Neuronal stem cell (in vitro differentiated cells): ENCODE data around the gene CDC37L1.

ENCODE experiments used
- DNase-seq: peaks from one replicate; pipeline ENCODE4 v3.0.0-alpha.2; 2013; ENCODE audit warnings: low spot score
- H2AFZ ChIP-seq: one replicate; pipeline ENCODE4 v1.6.1; 2013; ENCODE audit warnings: mild to moderate bottlenecking, low read length, inconsistent platforms
- H2AK5ac ChIP-seq: 2 replicates; pipeline ENCODE4 v1.6.1; 2013; ENCODE audit warnings: low read depth, mild to moderate bottlenecking, inconsistent platforms, low read length, moderate library complexity, mixed read lengths
- H2BK120ac ChIP-seq: 2 replicates; pipeline ENCODE4 v1.6.1; 2013; ENCODE audit warnings: low read depth, mild to moderate bottlenecking, inconsistent platforms, low read length, moderate library complexity, mixed read lengths
- H2BK12ac ChIP-seq: one replicate; pipeline ENCODE4 v1.6.1; 2013; ENCODE audit warnings: low read length, inconsistent platforms
- H2BK15ac ChIP-seq: 2 replicates; pipeline ENCODE4 v1.6.1; 2013; ENCODE audit warnings: mild to moderate bottlenecking, low read length, inconsistent platforms, mixed read lengths
- H2BK5ac ChIP-seq: one replicate; pipeline ENCODE4 v1.6.1; 2013; ENCODE audit warnings: inconsistent platforms, mild to moderate bottlenecking, low read length, moderate library complexity
- H3K14ac ChIP-seq: one replicate; pipeline ENCODE4 v1.6.1; 2013; ENCODE audit warnings: low read length, inconsistent platforms
- H3K18ac ChIP-seq: 2 replicates; pipeline ENCODE4 v1.6.1; 2013; ENCODE audit warnings: low read length, inconsistent platforms
- H3K23ac ChIP-seq: 2 replicates; pipeline ENCODE4 v1.6.1; 2013; ENCODE audit warnings: low read depth, mild to moderate bottlenecking, mixed read lengths, low read length, inconsistent platforms; ENCODE audit not compliant: poor library complexity
- H3K27ac ChIP-seq: replicated peaks from 3 replicates; pipeline ENCODE4 v1.5.1; 2013; ENCODE audit warnings: low read length, inconsistent platforms
- H3K27me3 ChIP-seq, 3 experiments: 2 replicates each; pipeline ENCODE4 v1.6.1; 2013; ENCODE audit warnings: low read length in 3 of 3, mild to moderate bottlenecking in 2 of 3, inconsistent platforms in 1 of 3, low read depth in 1 of 3, mixed read lengths in 1 of 3, moderate library complexity in 1 of 3; ENCODE audit not compliant: control insufficient read depth in 3 of 3, insufficient read depth in 3 of 3
- H3K36me3 ChIP-seq, 2 donors: replicated peaks in 1 of 2; 2 replicates each; pipeline ENCODE4 v1.6.1; 2013; ENCODE audit warnings: low read length in 2 of 2; ENCODE audit not compliant: control insufficient read depth in 2 of 2, insufficient read depth in 2 of 2
- H3K4ac ChIP-seq: 2 replicates; pipeline ENCODE4 v1.6.1; 2013; ENCODE audit warnings: inconsistent platforms, mild to moderate bottlenecking, low read length, moderate library complexity
- H3K4me1 ChIP-seq, 2 donors: 1 replicate in 1 of 2; 2 replicates in 1 of 2; pipeline ENCODE4 v1.6.1; 2013; ENCODE audit warnings: low read length in 2 of 2, low read depth in 1 of 2; ENCODE audit not compliant: control insufficient read depth in 2 of 2, insufficient read depth in 1 of 2
- H3K4me2 ChIP-seq: one replicate; pipeline ENCODE4 v1.6.1; 2013; ENCODE audit warnings: mild to moderate bottlenecking, low read length, inconsistent platforms; ENCODE audit not compliant: insufficient read depth, poor library complexity, severe bottlenecking
- H3K4me3 ChIP-seq, 2 donors: 2 replicates each; pipeline ENCODE4 v1.5.1; 2013; ENCODE audit warnings: low read length in 2 of 2, mild to moderate bottlenecking in 2 of 2, inconsistent platforms in 1 of 2, moderate library complexity in 1 of 2
- H3K79me1 ChIP-seq: one replicate; pipeline ENCODE4 v1.6.1; 2013; ENCODE audit warnings: low read depth, mild to moderate bottlenecking, inconsistent platforms, low read length, moderate library complexity
- H3K9ac ChIP-seq: one replicate; pipeline ENCODE4 v1.6.1; 2013; ENCODE audit warnings: mild to moderate bottlenecking, low read depth, low read length, inconsistent platforms; ENCODE audit not compliant: poor library complexity
- H3K9me3 ChIP-seq, 2 donors: replicated peaks in 1 of 2; 2 replicates each; pipeline versions ENCODE3 to v1.6.1; 2013; ENCODE audit warnings: low read length in 2 of 2, mild to moderate bottlenecking in 2 of 2, inconsistent platforms in 1 of 2, low read depth in 1 of 2, mixed read lengths in 1 of 2, moderate library complexity in 1 of 2; ENCODE audit not compliant: control insufficient read depth in 2 of 2, insufficient read depth in 1 of 2
- H4K8ac ChIP-seq: one replicate; pipeline ENCODE4 v1.6.1; 2013; ENCODE audit warnings: low read depth, mild to moderate bottlenecking, inconsistent platforms, low read length, moderate library complexity
- H4K91ac ChIP-seq: one replicate; pipeline ENCODE4 v1.6.1; 2013; ENCODE audit warnings: low read length, low read depth, mild to moderate bottlenecking, inconsistent platforms; ENCODE audit not compliant: poor library complexity
- WGBS, 2 donors: extraction: QIAGEN DNeasy Blood & Tissue Kit; methylation state at CpG; one replicate each; pipeline ENCODE4 v1.1.7; 2013; ENCODE audit warnings: missing lambda C conversion rate in 2 of 2, mixed read lengths in 1 of 2; ENCODE audit not compliant: insufficient read length in 2 of 2, insufficient replicate concordance in 1 of 2; ENCODE audit errors: extremely low coverage in 2 of 2; 5-methylcytosine and 5-hydroxymethylcytosine counted together

Gene CDC37L1

GRCh38 chr9:4704129-4704528 lies 24.8 kb downstream of the CDC37L1 start:
- Histone ChIP-seq H3K9ac (no peak overlapping the region), H2BK12ac (no peak overlapping the region), H3K27ac (no peak overlapping the region), H3K4me1 (no peaks in the 10 kb centered on the region), H2BK120ac (no peak overlapping the region), H2BK15ac (no peak overlapping the region), H3K27me3 (no peaks in the 10 kb centered on the region), H3K9me3 (no peaks in the 10 kb centered on the region), H3K18ac (no peak overlapping the region), H3K23ac (no peak overlapping the region), H3K4me3 (no peak overlapping the region), H3K4ac (no peak overlapping the region), H3K36me3 (peaks cover 0 to 96% of the 10 kb centered on the region in 2 donors), H3K79me1 (no peaks in the 10 kb centered on the region), H3K14ac (no peak overlapping the region), H4K91ac (no peak overlapping the region), H3K4me2 (no peak overlapping the region), H2BK5ac (no peak overlapping the region), H4K8ac (no peak overlapping the region), H2AFZ (no peak overlapping the region), H2AK5ac (no peak overlapping the region)
- no peak for DNase-seq
- WGBS, 2 donors = no CpG with 5 or more reads among the region's 2 CpGs

- Histone ChIP-seq H3K27ac (no peak overlapping the region), H2BK12ac (no peak overlapping the region), H2AFZ (no peak overlapping the region), H4K91ac (no peak overlapping the region), H3K79me1 (no peaks in the 10 kb centered on the region), H2BK15ac (no peak overlapping the region), H3K36me3 (peaks cover 0 to 94% of the 10 kb centered on the region in 2 donors), H3K27me3 (no peaks in the 10 kb centered on the region), H3K9me3 (no peaks in the 10 kb centered on the region), H3K18ac (no peak overlapping the region), H3K23ac (no peak overlapping the region), H2BK5ac (no peak overlapping the region), H3K14ac (no peak overlapping the region), H3K4me2 (no peak overlapping the region), H3K4me1 (no peaks in the 10 kb centered on the region), H2AK5ac (no peak overlapping the region), H4K8ac (no peak overlapping the region), H2BK120ac (no peak overlapping the region), H3K9ac (no peak overlapping the region), H3K4me3 (no peak overlapping the region), H3K4ac (no peak overlapping the region)
- no peak for DNase-seq
- no CpG with 5 or more reads among the region's 2 CpGs for WGBS, 2 donors
These were observed 26.7 kb downstream of the CDC37L1 start for GRCh38 chr9:4706021-4706420.

- WGBS, 2 donors = no CpG with 5 or more reads among the region's 4 CpGs
- no peak overlapping the region for H2BK120ac ChIP-seq
- H2BK5ac ChIP-seq = no peak overlapping the region
These were observed 27.7 kb downstream of the CDC37L1 start for GRCh38 chr9:4706971-4707622.

GRCh38 chr9:4709380-4709779 lies 30.0 kb downstream of the CDC37L1 start:
- no peak for DNase-seq
- no peak overlapping the region for H4K8ac ChIP-seq
- no peak overlapping the region for H4K91ac ChIP-seq
- H3K4ac ChIP-seq = no peak overlapping the region
- no peak overlapping the region for H3K23ac ChIP-seq
- no peak overlapping the region for H3K4me3 ChIP-seq
- peaks cover 0 to 92% of the 10 kb centered on the region in 2 donors for H3K36me3 ChIP-seq
- no peak overlapping the region for H2AK5ac ChIP-seq
- no peak overlapping the region for H2AFZ ChIP-seq
- no peak overlapping the region for H2BK120ac ChIP-seq
- no peak overlapping the region for H2BK12ac ChIP-seq
- H3K4me1 ChIP-seq = no peaks in the 10 kb centered on the region
- H2BK5ac ChIP-seq = no peak overlapping the region
- no peaks in the 10 kb centered on the region for H3K27me3 ChIP-seq
- H3K27ac ChIP-seq = no peak overlapping the region
- H2BK15ac ChIP-seq = no peak overlapping the region
- peaks cover 0 to 1% of the 10 kb centered on the region in 2 donors for H3K9me3 ChIP-seq
- H3K18ac ChIP-seq = no peak overlapping the region
- no peaks in the 10 kb centered on the region for H3K79me1 ChIP-seq
- H3K4me2 ChIP-seq = no peak overlapping the region
- no peak overlapping the region for H3K9ac ChIP-seq
- H3K14ac ChIP-seq = no peak overlapping the region

More at GRCh38 chr9:4706971-4707622, 27.7 kb downstream of the CDC37L1 start:
- H3K9ac ChIP-seq = no peak overlapping the region
- no peak overlapping the region for H2BK12ac ChIP-seq
- no peak overlapping the region for H3K4me2 ChIP-seq
- H3K4me3 ChIP-seq = no peak overlapping the region
- H3K79me1 ChIP-seq = no peaks in the 10 kb centered on the region
- no peak overlapping the region for H2AK5ac ChIP-seq
- no peak overlapping the region for H2BK15ac ChIP-seq
- DNase-seq = no peak
- no peak overlapping the region for H4K91ac ChIP-seq
- H3K14ac ChIP-seq = no peak overlapping the region
- no peak overlapping the region for H4K8ac ChIP-seq
- H3K36me3 ChIP-seq = peaks cover 0 to 94% of the 10 kb centered on the region in 2 donors
- H2AFZ ChIP-seq = no peak overlapping the region
- H3K4me1 ChIP-seq = no peaks in the 10 kb centered on the region
- no peak overlapping the region for H3K4ac ChIP-seq
- H3K9me3 ChIP-seq = no peaks in the 10 kb centered on the region
- H3K18ac ChIP-seq = no peak overlapping the region
- H3K27ac ChIP-seq = no peak overlapping the region
- H3K27me3 ChIP-seq = no peaks in the 10 kb centered on the region
- no peak overlapping the region for H3K23ac ChIP-seq
